GM04504 (cell line): ENCODE measurements around the gene FOXQ1.
A peak's percentile ranks its signal among the peaks of the same experiment; 100 is the strongest.

Experiments
- DNase-seq: peaks from one replicate; pipeline ENCODE4 v3.0.0-alpha.2; 2012; ENCODE audit warnings: low read depth

FOXQ1 gene

DNA sequence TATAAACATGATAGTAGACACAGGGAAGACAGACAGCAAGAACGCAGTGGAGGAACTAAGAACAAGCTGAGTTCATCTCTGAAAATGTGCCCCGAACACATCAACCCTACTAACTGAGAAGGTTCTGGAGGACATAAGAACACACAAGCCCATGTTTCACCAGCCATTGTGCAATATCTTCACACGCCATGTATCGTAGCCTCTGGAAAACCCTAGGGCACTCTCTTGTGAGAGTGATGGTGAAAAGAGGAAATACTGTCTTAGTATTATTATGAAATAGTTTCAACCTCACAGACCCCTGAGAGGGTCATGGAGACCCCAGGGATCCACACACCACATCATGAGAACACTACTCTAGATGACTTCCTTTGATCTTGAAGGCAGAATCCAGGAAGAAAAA lies 51.4 kb downstream of the FOXQ1 start:
- no peak for DNase-seq

GRCh38 chr6:1363729-1364572 lies 52.1 kb downstream of the FOXQ1 start:
- peak; percentile 61 for DNase-seq
